A549 (cell line): ENCODE results near the gene NOL7. TPM values are rescaled to one million over a fixed set of nuclear protein-coding genes. Genes with fewer than 3 reads are reported as not detected.

ENCODE experiments used
- ATAC-seq, 2 experiments: fragments of 200-7000 bp in 1 of 2; fragments of >200 bp in 1 of 2; cut with Nextera tagmentation in 1 of 2; cut with Tn5 transposase in 1 of 2; 3 replicates each; pipeline versions ENCODE4 v1.8.0 to v1.9.1; 2018 to 2020; ENCODE audit warnings: mild to moderate bottlenecking in 1 of 2, moderate library complexity in 1 of 2
- CTCF ChIA-PET: fragments of 300-600 bp; sonication (Branson Sonifier 250); formaldehyde crosslinking; extraction: SDS; loops from one replicate; lab custom pipeline; 2021; ENCODE audit warnings: antibody characterized with exemption, inconsistent platforms; lab: Yijun Ruan, JAX
- POLR2A ChIA-PET: fragments of 350-600 bp; formaldehyde crosslinking; extraction: SDS; loops from one replicate; lab custom pipeline; 2021; ENCODE audit warnings: antibody characterized with exemption, inconsistent platforms; lab: Yijun Ruan, JAX
- DNase-seq, 2 experiments: peaks; one replicate each; pipeline versions ENCODE4 v3.0.0 to v3.0.0-alpha.2; 2011 to 2016; ENCODE audit warnings: low read depth in 1 of 2, low spot score in 1 of 2
- FAIRE-seq: peaks from 2 replicates; lab custom pipeline; 2011; peaks lifted over from hg19 to GRCh38; lab: Jason Lieb, UNC
- H3K27ac ChIP-seq, 2 experiments: fragments of >200 bp; sonication (Bioruptor Twin); formaldehyde crosslinking; 3 replicates each; pipeline ENCODE4 v1.5.1; 2016 to 2017
- H3K4me1 ChIP-seq: fragments of >200 bp; sonication (Bioruptor Twin); formaldehyde crosslinking; 3 replicates; pipeline ENCODE4 v1.6.1; 2016
- H3K4me2 ChIP-seq: fragments of >200 bp; sonication (Bioruptor Twin); formaldehyde crosslinking; 3 replicates; pipeline ENCODE4 v1.6.1; 2016
- H3K4me3 ChIP-seq: fragments of >200 bp; sonication (Bioruptor Twin); formaldehyde crosslinking; 3 replicates; pipeline ENCODE4 v1.5.1; 2016
- H3K9me3 ChIP-seq: fragments of >200 bp; sonication (Bioruptor Twin); formaldehyde crosslinking; 3 replicates; pipeline ENCODE4 v1.6.1; 2016
- CBX8 ChIP-seq: fragments of 200-600 bp; sonication (generic); IDR thresholded peaks from 2 replicates; pipeline ENCODE4 v1.6.1; 2016
- CHD2 ChIP-seq: fragments of 150-350 bp; IDR thresholded peaks from 2 replicates; pipeline ENCODE4 v1.6.1; 2014; ENCODE audit warnings: low read length; ENCODE audit not compliant: partially characterized antibody
- EHMT2 ChIP-seq: fragments of 200-600 bp; sonication (generic); IDR thresholded peaks from 2 replicates; pipeline ENCODE4 v1.6.1; 2016; ENCODE audit warnings: antibody characterized with exemption, low read depth, mild to moderate bottlenecking, moderate library complexity
- ELK1 ChIP-seq: fragments of 150-350 bp; IDR thresholded peaks from 2 replicates; pipeline ENCODE4 v1.6.1; 2014; ENCODE audit warnings: low read depth, mild to moderate bottlenecking, low read length
- FOXS1 ChIP-seq: fragments of 250-450 bp; sonication (Bioruptor Pico); IDR thresholded peaks from 2 replicates; pipeline ENCODE4 v1.5.0; 2020; ENCODE audit warnings: mild to moderate bottlenecking, moderate library complexity
- HES2 ChIP-seq: fragments of >200 bp; sonication (Bioruptor Twin); formaldehyde crosslinking; IDR thresholded peaks from 2 replicates; pipeline ENCODE4 v1.6.1; 2016
- HOXB13 ChIP-seq: fragments of 250-450 bp; sonication (Bioruptor Pico); IDR thresholded peaks from 2 replicates; pipeline ENCODE4 v1.5.0; 2020; ENCODE audit warnings: low read depth, mild to moderate bottlenecking, moderate library complexity
- HOXB5 ChIP-seq: fragments of 250-450 bp; sonication (Bioruptor Pico); IDR thresholded peaks from 2 replicates; pipeline ENCODE4 v1.5.0; 2020; ENCODE audit warnings: mild to moderate bottlenecking, moderate library complexity
- KDM5A ChIP-seq: fragments of 200-600 bp; sonication (generic); IDR thresholded peaks from 2 replicates; pipeline ENCODE4 v1.6.1; 2016; ENCODE audit warnings: antibody characterized with exemption, mild to moderate bottlenecking
- MAFK ChIP-seq: fragments of 450-650 bp; IDR thresholded peaks from 2 replicates; pipeline ENCODE4 v1.6.1; 2014; ENCODE audit not compliant: partially characterized antibody
- MYC ChIP-seq: IDR thresholded peaks from 2 replicates; pipeline ENCODE4 v1.6.1; 2012; ENCODE audit warnings: mild to moderate bottlenecking, inconsistent platforms, low read length, improper control_type of control experiment, borderline replicate concordance
- NPAS2 ChIP-seq: fragments of 250-450 bp; sonication (Bioruptor Pico); IDR thresholded peaks from 2 replicates; pipeline ENCODE4 v1.8.0; 2022; ENCODE audit warnings: mild to moderate bottlenecking, moderate library complexity, borderline replicate concordance
- NR3C1 ChIP-seq: fragments of >200 bp; sonication (Bioruptor Twin); formaldehyde crosslinking; IDR thresholded peaks from 3 replicates; pipeline ENCODE4 v1.6.1; 2017
- PHF8 ChIP-seq: fragments of 200-600 bp; sonication (generic); IDR thresholded peaks from 2 replicates; pipeline ENCODE4 v1.6.1; 2016; ENCODE audit warnings: low read depth, mild to moderate bottlenecking, antibody characterized with exemption, moderate library complexity, borderline replicate concordance
- POLR2AphosphoS2 ChIP-seq: conservative IDR thresholded peaks from 2 replicates; pipeline ENCODE4 v1.6.1; 2012; ENCODE audit warnings: low read length, improper control_type of control experiment, inconsistent platforms
- RAD21 ChIP-seq, 2 experiments: fragments of >200 bp in 1 of 2; sonication (Bioruptor Twin) in 1 of 2; formaldehyde crosslinking in 1 of 2; IDR thresholded peaks in 1 of 2; conservative IDR thresholded peaks in 1 of 2; 2 replicates in 1 of 2; 3 replicates in 1 of 2; pipeline ENCODE4 v1.6.1; 2012 to 2018; ENCODE audit warnings: inconsistent platforms in 1 of 2
- RARB ChIP-seq: fragments of 250-450 bp; sonication (Bioruptor Pico); IDR thresholded peaks from 2 replicates; pipeline ENCODE4 v1.8.0; 2021; ENCODE audit warnings: mild to moderate bottlenecking, moderate library complexity
- RNF2 ChIP-seq: fragments of 200-600 bp; sonication (generic); IDR thresholded peaks from 2 replicates; pipeline ENCODE4 v1.6.1; 2016; ENCODE audit warnings: low read depth, mild to moderate bottlenecking, antibody characterized with exemption, moderate library complexity, borderline replicate concordance
- SREBF2 ChIP-seq: fragments of 450-650 bp; IDR thresholded peaks from 2 replicates; pipeline ENCODE4 v1.6.1; 2014; ENCODE audit warnings: mild to moderate bottlenecking, moderate library complexity
- TFCP2L1 ChIP-seq: fragments of 250-450 bp; sonication (Bioruptor Pico); IDR thresholded peaks from 2 replicates; pipeline ENCODE4 v1.5.0; 2021; ENCODE audit warnings: mild to moderate bottlenecking
- ZC3H11A ChIP-seq: fragments of 450-650 bp; IDR thresholded peaks from 2 replicates; pipeline ENCODE4 v1.6.1; 2014; ENCODE audit warnings: antibody characterized with exemption, mild to moderate bottlenecking
- ZFP36 ChIP-seq: fragments of 450-650 bp; IDR thresholded peaks from 2 replicates; pipeline ENCODE4 v1.6.1; 2014; ENCODE audit warnings: borderline replicate concordance; ENCODE audit not compliant: partially characterized antibody
- ZNF302 ChIP-seq: fragments of 250-450 bp; sonication (Bioruptor Pico); IDR thresholded peaks from 2 replicates; pipeline ENCODE4 v1.9.0; 2021; ENCODE audit warnings: inconsistent platforms, mild to moderate bottlenecking, moderate library complexity
- ZSCAN20 ChIP-seq: fragments of 250-450 bp; sonication (Bioruptor Pico); IDR thresholded peaks from 2 replicates; pipeline ENCODE4 v1.8.0; 2022; ENCODE audit warnings: mild to moderate bottlenecking, moderate library complexity
- WGBS: methylation state at CpG from one replicate; pipeline ENCODE4 v1.1.6; 2017; ENCODE audit errors: missing lambda C conversion rate; 5-methylcytosine and 5-hydroxymethylcytosine counted together
- polyA plus RNA-seq, 4 experiments: library from polyadenylated mRNA; depleted of rRNA in 3 of 4; stranded (reverse); fragments of >200 nt; fragmentation: RNase III in 1 of 4; extraction: RNeasy Plus Mini Kit Qiagen cat#74134 plus additional on column Dnase treatment in 1 of 4; gene quantifications; 2 replicates in 3 of 4; 3 replicates in 1 of 4; pipeline ENCODE4 v1.2.3, GENCODE V29; 2011 to 2017
- TF ChIP-seq, protein P1 (sequence below): fragments of 200-600 bp; sonication (generic); IDR thresholded peaks from 2 replicates; pipeline ENCODE4 v1.6.1; 2016; ENCODE audit warnings: antibody characterized with exemption, mild to moderate bottlenecking, moderate library complexity

Gene NOL7
- polyA plus RNA-seq, 2 of the 4 experiments (the other 2 are of a cell fraction): 75.1 to 85.9 TPM

- CTCF ChIA-PET: interaction anchor here (0.5 to 1.6 kb wide), 2 partner anchors 15 to 167 kb away, joined by 3 to 5 read pairs; no protein-coding TSS in a partner anchor
- WGBS: 60% methylated on average over 1 of the region's 1 CpG
- TF ChIP-seq CHD2: no peak
- no peak for TF ChIP-seq NR3C1
- no peak for TF ChIP-seq HOXB13 (CRISPR knock-in tag)
- no peak for TF ChIP-seq KDM5A
- no peak for TF ChIP-seq EHMT2
- no peak for TF ChIP-seq RARB (CRISPR knock-in tag)
- TF ChIP-seq ZC3H11A: no peak
- TF ChIP-seq HOXB5 (CRISPR knock-in tag): no peak
- TF ChIP-seq, all 56 proteins: peak for 0
- no peaks in the 10 kb centered on the region for H3K4me1 ChIP-seq
- POLR2A ChIA-PET: interaction anchor here (1.3 kb wide), 1 partner anchor 24 kb away, joined by 4 read pairs; the partner anchor contains the start of gene NOL7
- no peak overlapping the region for H3K27ac ChIP-seq
- H3K4me3 ChIP-seq: no peak overlapping the region
- H3K9me3 ChIP-seq: no peaks in the 10 kb centered on the region
- DNase-seq (no peak), FAIRE-seq (no peak), ATAC-seq (no peak)
- no peak overlapping the region for H3K4me2 ChIP-seq
These were observed 24.5 kb upstream of the NOL7 start for GRCh38 chr6:13590574-13591153.

- TF ChIP-seq ZSCAN20 (CRISPR knock-in tag) (no peak), ZFP36 (no peak), PHF8 (no peak), TFCP2L1 (CRISPR knock-in tag) (no peak), ELK1 (no peak), SREBF2 (no peak), KDM5A (no peak), CBX8 (no peak), HES2 (no peak), RNF2 (no peak), ZNF302 (CRISPR knock-in tag) (no peak), NPAS2 (no peak), RAD21 (conservative IDR thresholded peaks at IDR 0.05 in 1 of 2, IDR thresholded peaks at IDR 0.05 in 1 of 2) (no peak), MYC (no peak), FOXS1 (CRISPR knock-in tag) (no peak), POLR2AphosphoS2 (no peak), HOXB13 (CRISPR knock-in tag) (no peak), MAFK (no peak)
- TF ChIP-seq, protein P1, sequence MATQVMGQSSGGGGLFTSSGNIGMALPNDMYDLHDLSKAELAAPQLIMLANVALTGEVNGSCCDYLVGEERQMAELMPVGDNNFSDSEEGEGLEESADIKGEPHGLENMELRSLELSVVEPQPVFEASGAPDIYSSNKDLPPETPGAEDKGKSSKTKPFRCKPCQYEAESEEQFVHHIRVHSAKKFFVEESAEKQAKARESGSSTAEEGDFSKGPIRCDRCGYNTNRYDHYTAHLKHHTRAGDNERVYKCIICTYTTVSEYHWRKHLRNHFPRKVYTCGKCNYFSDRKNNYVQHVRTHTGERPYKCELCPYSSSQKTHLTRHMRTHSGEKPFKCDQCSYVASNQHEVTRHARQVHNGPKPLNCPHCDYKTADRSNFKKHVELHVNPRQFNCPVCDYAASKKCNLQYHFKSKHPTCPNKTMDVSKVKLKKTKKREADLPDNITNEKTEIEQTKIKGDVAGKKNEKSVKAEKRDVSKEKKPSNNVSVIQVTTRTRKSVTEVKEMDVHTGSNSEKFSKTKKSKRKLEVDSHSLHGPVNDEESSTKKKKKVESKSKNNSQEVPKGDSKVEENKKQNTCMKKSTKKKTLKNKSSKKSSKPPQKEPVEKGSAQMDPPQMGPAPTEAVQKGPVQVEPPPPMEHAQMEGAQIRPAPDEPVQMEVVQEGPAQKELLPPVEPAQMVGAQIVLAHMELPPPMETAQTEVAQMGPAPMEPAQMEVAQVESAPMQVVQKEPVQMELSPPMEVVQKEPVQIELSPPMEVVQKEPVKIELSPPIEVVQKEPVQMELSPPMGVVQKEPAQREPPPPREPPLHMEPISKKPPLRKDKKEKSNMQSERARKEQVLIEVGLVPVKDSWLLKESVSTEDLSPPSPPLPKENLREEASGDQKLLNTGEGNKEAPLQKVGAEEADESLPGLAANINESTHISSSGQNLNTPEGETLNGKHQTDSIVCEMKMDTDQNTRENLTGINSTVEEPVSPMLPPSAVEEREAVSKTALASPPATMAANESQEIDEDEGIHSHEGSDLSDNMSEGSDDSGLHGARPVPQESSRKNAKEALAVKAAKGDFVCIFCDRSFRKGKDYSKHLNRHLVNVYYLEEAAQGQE: no peak
- TF ChIP-seq, all 56 proteins: peak for 0
- no peak for ATAC-seq
- no peak for FAIRE-seq
- DNase-seq: no peak
- WGBS: 93% methylated on average over 12 of the region's 21 CpGs
- Histone ChIP-seq H3K27ac (no peak overlapping the region), H3K4me2 (no peak overlapping the region), H3K4me3 (no peak overlapping the region), H3K9me3 (no peaks in the 10 kb centered on the region), H3K4me1 (no peaks in the 10 kb centered on the region)
- ChIA-PET CTCF (interaction anchor here (1.0 kb wide), 1 partner anchor 16 kb away, joined by 3 read pairs; no protein-coding TSS in a partner anchor), POLR2A (no interaction called here)
These were observed 23.8 kb upstream of the NOL7 start for GRCh38 chr6:13591205-13591921.
